ENCODE results near the gene NEGR1.

- TF ChIP-seq, protein P1, sequence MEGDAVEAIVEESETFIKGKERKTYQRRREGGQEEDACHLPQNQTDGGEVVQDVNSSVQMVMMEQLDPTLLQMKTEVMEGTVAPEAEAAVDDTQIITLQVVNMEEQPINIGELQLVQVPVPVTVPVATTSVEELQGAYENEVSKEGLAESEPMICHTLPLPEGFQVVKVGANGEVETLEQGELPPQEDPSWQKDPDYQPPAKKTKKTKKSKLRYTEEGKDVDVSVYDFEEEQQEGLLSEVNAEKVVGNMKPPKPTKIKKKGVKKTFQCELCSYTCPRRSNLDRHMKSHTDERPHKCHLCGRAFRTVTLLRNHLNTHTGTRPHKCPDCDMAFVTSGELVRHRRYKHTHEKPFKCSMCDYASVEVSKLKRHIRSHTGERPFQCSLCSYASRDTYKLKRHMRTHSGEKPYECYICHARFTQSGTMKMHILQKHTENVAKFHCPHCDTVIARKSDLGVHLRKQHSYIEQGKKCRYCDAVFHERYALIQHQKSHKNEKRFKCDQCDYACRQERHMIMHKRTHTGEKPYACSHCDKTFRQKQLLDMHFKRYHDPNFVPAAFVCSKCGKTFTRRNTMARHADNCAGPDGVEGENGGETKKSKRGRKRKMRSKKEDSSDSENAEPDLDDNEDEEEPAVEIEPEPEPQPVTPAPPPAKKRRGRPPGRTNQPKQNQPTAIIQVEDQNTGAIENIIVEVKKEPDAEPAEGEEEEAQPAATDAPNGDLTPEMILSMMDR (IDR thresholded peaks at IDR 0.05 in 2 of 3, conservative IDR thresholded peaks at IDR 0.05 in 1 of 3; ENCODE audit: insufficient read depth in 2 of 3, low read depth in 1 of 3, low read length in 3 of 3) = no peak
- no peak for TF ChIP-seq POLR2A (conservative IDR thresholded peaks at IDR 0.05)
These were observed 658.5 kb downstream of the NEGR1 start for GRCh38 chr1:71623888-71624287.
